ENCODE data around the gene SPATA1. TPM values are rescaled to one million over a fixed set of nuclear protein-coding genes. Genes with fewer than 3 reads are reported as not detected.

Gene SPATA1
- total and polyA plus RNA-seq, 9 of the 15 experiments (the other 6 are each of a cell fraction or from before 2014, with no cell fraction given): 0.79 to 2.9 (median 1.5) TPM

DNA sequence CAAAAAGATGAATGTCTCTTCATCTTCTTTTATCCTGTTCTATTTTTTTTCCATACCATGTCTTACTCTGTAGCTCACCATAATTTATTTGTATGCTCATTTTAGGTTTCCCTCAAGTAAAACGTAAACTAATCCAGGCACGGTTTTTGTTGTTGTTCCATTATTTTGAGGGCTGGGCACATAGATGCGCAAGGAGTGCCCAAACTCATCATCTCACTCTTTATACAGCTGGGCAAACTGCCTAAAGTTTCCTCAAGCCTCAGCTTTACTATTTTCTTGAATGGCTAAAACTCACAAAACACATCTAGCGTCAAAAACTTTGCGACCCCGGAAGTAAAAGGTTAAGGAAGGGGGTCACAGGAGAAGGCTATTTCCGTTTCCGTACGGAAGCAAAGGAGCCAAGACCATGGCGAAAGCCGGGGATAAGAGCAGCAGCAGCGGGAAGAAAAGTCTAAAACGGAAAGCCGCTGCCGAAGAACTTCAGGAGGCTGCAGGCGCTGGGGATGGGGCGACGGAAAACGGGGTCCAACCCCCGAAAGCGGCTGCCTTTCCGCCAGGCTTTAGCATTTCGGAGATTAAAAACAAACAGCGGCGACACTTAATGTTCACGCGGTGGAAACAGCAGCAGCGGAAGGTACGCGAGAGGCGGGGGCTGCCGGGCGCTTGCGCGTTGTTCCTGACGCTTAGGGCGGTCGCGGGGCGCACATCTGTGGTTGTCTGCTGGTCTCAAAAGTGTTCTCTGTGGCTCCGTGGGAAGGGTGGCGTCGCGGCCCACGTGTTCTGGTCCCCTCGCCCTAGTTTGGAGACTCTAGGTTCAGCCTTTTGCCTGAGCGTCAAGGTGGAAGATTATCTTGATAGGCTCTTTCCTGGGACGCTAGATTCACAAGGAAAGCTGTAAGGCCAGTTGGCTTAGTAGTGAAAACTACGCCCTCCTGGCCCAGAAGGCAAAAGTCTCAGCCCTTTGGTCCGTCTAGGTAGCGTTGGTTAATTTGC lies 27.0 kb upstream of the SPATA1 start, which contains the start of gene RPF1 (continued):
- TF ChIP-seq LEF1 (IDR thresholded peaks at IDR 0.05): peak; percentile 35; the same call in 1 of the 2 replicates
- no peak for TF ChIP-seq SPI1 (IDR thresholded peaks at IDR 0.05; ENCODE audit: borderline replicate concordance, low read depth, low read length)
- no peak for TF ChIP-seq HOMEZ (CRISPR knock-in tag; IDR thresholded peaks at IDR 0.05)
- TF ChIP-seq, protein P1, sequence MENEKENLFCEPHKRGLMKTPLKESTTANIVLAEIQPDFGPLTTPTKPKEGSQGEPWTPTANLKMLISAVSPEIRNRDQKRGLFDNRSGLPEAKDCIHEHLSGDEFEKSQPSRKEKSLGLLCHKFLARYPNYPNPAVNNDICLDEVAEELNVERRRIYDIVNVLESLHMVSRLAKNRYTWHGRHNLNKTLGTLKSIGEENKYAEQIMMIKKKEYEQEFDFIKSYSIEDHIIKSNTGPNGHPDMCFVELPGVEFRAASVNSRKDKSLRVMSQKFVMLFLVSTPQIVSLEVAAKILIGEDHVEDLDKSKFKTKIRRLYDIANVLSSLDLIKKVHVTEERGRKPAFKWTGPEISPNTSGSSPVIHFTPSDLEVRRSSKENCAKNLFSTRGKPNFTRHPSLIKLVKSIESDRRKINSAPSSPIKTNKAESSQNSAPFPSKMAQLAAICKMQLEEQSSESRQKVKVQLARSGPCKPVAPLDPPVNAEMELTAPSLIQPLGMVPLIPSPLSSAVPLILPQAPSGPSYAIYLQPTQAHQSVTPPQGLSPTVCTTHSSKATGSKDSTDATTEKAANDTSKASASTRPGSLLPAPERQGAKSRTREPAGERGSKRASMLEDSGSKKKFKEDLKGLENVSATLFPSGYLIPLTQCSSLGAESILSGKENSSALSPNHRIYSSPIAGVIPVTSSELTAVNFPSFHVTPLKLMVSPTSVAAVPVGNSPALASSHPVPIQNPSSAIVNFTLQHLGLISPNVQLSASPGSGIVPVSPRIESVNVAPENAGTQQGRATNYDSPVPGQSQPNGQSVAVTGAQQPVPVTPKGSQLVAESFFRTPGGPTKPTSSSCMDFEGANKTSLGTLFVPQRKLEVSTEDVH (IDR thresholded peaks at IDR 0.05; ENCODE audit: low read depth, partially characterized antibody): peak; percentile 97
- peak; percentile 21; the same call in 1 of the 2 replicates for TF ChIP-seq GATA2 (CRISPR knock-in tag; IDR thresholded peaks at IDR 0.05)
- TF ChIP-seq EP300 (IDR thresholded peaks at IDR 0.05; ENCODE audit: low read length): no peak
- no peak for TF ChIP-seq KDM1A (IDR thresholded peaks at IDR 0.05)
- peak; percentile 45 for TF ChIP-seq KDM5B (IDR thresholded peaks at IDR 0.05; ENCODE audit: insufficient replicate concordance, low read depth, low read length)
- TF ChIP-seq EP400 (IDR thresholded peaks at IDR 0.05): peak; percentile 94
- TF ChIP-seq ZNF589 (CRISPR knock-in tag; IDR thresholded peaks at IDR 0.05; ENCODE audit: low read depth): peak; percentile 90; the same call in 1 of the 2 replicates
- peak; percentile 76; the same call in 1 of the 2 replicates for TF ChIP-seq GTF2E2 (tag; IDR thresholded peaks at IDR 0.05)
- TF ChIP-seq GTF2B (IDR thresholded peaks at IDR 0.05; ENCODE audit: extremely low read depth, insufficient read length): no peak
- TF ChIP-seq KDM4B (IDR thresholded peaks at IDR 0.05; ENCODE audit: borderline replicate concordance in 2 of 2, low read depth in 1 of 2): peak in 1 of 2 experiments; percentile 86; a peak in 2 of 4 replicates
- peak; percentile 82; the same call in 1 of the 2 replicates for TF ChIP-seq ERF (CRISPR knock-in tag; IDR thresholded peaks at IDR 0.05)
- TF ChIP-seq ZC3H8 (IDR thresholded peaks at IDR 0.05): no peak
- TF ChIP-seq TBP (optimal IDR thresholded peaks at IDR 0.05; ENCODE audit: low read depth, low read length): peak; percentile 86
- TF ChIP-seq BACH1 (tag; IDR thresholded peaks at IDR 0.05): no peak
- peak; percentile 71; the same call in 1 of the 2 replicates for TF ChIP-seq CHD2 (IDR thresholded peaks at IDR 0.05; ENCODE audit: low read depth, low read length)
- TF ChIP-seq FOXJ2 (tag; IDR thresholded peaks at IDR 0.05): no peak
